Measurements from ENCODE around the gene EXPH5. TPM values are rescaled to one million over a fixed set of nuclear protein-coding genes. Genes with fewer than 3 reads are reported as not detected.
A peak's percentile ranks its signal among the peaks of the same experiment; 100 is the strongest.
"Not testable (repeated sequence)": the region's sequence is repeated elsewhere in the genome, so short reads cannot be mapped to it uniquely, and the experiment has no call there.

EXPH5 gene
- total RNA-seq, 1 donor from 2014 or later: 30.8 TPM

DNA sequence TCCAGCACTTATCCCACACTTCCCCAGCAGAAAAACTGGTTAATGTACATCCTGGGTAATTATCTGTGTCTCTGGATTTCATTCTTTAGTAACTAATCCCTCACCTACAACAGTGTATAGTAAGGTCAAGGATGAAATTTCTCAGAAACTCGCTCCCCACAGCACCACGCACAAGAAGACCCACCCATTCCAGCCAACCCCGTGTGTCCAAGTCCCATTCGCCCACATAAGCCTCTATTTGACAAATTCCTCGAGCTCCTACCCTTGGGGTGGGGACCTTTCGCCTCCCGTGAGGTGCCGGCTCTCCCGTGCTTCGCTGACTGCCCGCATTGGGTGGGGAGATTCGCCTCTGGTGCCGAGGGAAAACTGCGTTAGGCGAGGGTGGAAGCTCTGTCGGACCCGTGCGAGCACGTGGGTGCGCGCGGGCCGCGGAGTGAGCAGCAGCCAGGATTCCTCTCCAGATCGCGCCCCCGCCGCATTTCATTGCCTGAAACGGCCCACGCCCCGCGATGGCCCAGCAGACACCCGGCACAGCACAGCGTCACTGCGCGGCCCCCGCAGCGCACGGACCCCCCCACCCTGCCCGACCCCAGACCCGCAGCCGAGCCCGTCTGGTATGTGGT is 866 bp downstream of the EXPH5 start:
- peaks cover 7% of the 10 kb centered on the region for H3K4me1 ChIP-seq
- TF ChIP-seq, protein P1, sequence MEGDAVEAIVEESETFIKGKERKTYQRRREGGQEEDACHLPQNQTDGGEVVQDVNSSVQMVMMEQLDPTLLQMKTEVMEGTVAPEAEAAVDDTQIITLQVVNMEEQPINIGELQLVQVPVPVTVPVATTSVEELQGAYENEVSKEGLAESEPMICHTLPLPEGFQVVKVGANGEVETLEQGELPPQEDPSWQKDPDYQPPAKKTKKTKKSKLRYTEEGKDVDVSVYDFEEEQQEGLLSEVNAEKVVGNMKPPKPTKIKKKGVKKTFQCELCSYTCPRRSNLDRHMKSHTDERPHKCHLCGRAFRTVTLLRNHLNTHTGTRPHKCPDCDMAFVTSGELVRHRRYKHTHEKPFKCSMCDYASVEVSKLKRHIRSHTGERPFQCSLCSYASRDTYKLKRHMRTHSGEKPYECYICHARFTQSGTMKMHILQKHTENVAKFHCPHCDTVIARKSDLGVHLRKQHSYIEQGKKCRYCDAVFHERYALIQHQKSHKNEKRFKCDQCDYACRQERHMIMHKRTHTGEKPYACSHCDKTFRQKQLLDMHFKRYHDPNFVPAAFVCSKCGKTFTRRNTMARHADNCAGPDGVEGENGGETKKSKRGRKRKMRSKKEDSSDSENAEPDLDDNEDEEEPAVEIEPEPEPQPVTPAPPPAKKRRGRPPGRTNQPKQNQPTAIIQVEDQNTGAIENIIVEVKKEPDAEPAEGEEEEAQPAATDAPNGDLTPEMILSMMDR (IDR thresholded peaks at IDR 0.05): no peak
- peak overlapping the region; percentile 83 for H3K27ac ChIP-seq
- intact Hi-C loops (cut with DNase I): no loop called here
- H3K36me3 ChIP-seq: no peaks in the 10 kb centered on the region
- peak overlapping the region; percentile 80 for H3K4me3 ChIP-seq
- DNase-seq (peak; percentile 80), ATAC-seq (peak; percentile 17)
- no peaks in the 10 kb centered on the region for H3K9me3 ChIP-seq
- H3K27me3 ChIP-seq: peaks cover 15% of the 10 kb centered on the region

DNA sequence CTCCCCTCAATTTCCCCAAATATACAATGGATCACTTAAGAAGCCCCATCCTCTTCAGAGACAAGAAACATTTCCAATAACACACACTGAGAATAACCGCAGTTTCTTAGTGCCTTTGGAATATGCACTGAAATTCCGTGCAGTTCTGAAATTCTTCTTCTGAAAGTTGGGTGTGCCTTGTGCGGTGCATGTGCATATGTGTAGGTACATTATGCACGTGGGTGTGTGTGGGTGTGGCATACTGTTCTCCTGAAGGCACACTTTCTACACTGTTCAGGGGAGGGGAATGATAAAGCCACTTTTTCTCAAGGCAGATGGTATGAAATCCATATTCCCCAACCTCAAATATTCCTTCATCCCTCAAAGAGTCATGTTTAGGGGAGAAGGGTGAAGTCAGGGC is 1.7 kb downstream of the EXPH5 start:
- ATAC-seq: no peak
- intact Hi-C loops (cut with DNase I): no loop called here

DNA sequence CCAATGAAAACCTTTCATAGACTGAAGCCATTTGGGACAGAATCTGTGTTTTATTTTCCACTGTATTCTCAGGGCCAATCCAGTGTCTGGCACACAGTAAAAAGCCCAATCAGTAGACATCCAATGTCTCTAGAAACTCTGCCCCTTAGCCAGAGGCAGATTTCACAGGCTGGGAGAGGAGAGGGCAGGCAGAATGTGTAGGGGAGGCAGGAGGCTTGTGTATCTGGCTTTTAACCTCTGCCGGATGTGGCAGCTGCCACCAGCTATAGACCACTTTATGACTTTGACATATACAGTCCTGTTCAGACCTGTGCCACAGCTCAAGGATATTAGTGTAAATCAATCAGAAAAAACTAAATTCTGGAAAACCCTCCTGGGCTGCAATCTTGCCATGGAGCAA is 4.4 kb downstream of the EXPH5 start:
- intact Hi-C loops (cut with DNase I): no loop called here
- H3K4me3 ChIP-seq: no peak overlapping the region
- H3K27me3 ChIP-seq: peaks cover 6% of the 10 kb centered on the region
- ATAC-seq (no peak), DNase-seq (no peak)
- H3K36me3 ChIP-seq: no peaks in the 10 kb centered on the region
- TF ChIP-seq, protein P1 (IDR thresholded peaks at IDR 0.05): no peak
- peaks cover 10% of the 10 kb centered on the region for H3K4me1 ChIP-seq
- no peak overlapping the region for H3K27ac ChIP-seq
- H3K9me3 ChIP-seq: no peaks in the 10 kb centered on the region

More for the DNA sequence above, 1.7 kb downstream of the EXPH5 start:
- H3K9me3 ChIP-seq: no peaks in the 10 kb centered on the region
- no peaks in the 10 kb centered on the region for H3K36me3 ChIP-seq
- H3K4me1 ChIP-seq: peaks cover 10% of the 10 kb centered on the region
- no peak overlapping the region for H3K27ac ChIP-seq
- H3K4me3 ChIP-seq: peak overlapping the region; percentile 80
- TF ChIP-seq, protein P1 (IDR thresholded peaks at IDR 0.05): no peak
- DNase-seq: no peak
- H3K27me3 ChIP-seq: peaks cover 15% of the 10 kb centered on the region

DNA sequence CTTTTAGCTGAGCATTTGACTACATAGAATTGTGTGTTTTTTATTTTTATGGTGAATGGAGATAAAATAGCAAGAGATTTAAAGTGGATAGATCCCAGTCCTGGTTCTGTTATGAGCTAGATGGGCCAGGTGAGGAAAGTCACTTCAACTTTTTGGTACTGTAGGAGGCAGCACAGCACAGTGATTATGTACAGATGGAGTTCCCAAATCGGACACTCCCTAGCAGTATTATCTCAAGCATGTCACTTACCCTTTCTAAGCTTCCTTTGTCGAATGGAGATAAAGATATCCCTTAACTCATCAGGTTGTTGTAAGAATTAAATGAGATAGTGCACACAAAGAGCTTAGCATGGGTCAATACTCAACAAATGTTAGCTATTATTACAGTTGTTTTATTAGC is 5.3 kb downstream of the EXPH5 start:
- Histone ChIP-seq H3K36me3 (no peaks in the 10 kb centered on the region), H3K9me3 (no peaks in the 10 kb centered on the region), H3K27me3 (peaks cover 6% of the 10 kb centered on the region), H3K4me3 (no peak overlapping the region), H3K27ac (no peak overlapping the region), H3K4me1 (peaks cover 10% of the 10 kb centered on the region)
- TF ChIP-seq, protein P1 (IDR thresholded peaks at IDR 0.05): no peak
- no peak for ATAC-seq
- intact Hi-C loops (cut with DNase I): no loop called here
- no peak for DNase-seq

DNA sequence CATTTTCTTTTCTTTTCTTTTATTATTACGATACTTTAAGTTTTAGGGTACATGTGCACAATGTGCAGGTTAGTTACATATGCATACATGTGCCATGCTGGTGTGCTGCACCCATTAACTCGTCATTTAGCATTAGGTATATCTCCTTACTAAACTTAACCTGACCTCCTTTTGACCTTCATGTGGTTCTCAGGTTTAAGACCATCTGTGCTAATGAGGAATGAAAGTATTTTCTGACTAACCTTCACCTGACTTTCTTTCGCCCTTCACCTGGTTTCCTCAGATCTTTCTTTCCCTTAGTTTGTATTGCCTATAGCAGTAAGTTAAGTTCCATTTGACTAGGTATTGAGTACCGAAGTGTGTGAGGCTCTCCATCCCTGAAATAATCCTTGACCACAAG is 6.5 kb downstream of the EXPH5 start:
- intact Hi-C loops (cut with DNase I): no loop called here
- TF ChIP-seq, protein P1 (IDR thresholded peaks at IDR 0.05): no peak
- no peak overlapping the region for H3K4me3 ChIP-seq
- H3K27me3 ChIP-seq: no peaks in the 10 kb centered on the region
- no peaks in the 10 kb centered on the region for H3K36me3 ChIP-seq
- ATAC-seq (no peak), DNase-seq (no peak)
- H3K4me1 ChIP-seq: peaks cover 3% of the 10 kb centered on the region
- no peak overlapping the region for H3K27ac ChIP-seq
- H3K9me3 ChIP-seq: no peaks in the 10 kb centered on the region

DNA sequence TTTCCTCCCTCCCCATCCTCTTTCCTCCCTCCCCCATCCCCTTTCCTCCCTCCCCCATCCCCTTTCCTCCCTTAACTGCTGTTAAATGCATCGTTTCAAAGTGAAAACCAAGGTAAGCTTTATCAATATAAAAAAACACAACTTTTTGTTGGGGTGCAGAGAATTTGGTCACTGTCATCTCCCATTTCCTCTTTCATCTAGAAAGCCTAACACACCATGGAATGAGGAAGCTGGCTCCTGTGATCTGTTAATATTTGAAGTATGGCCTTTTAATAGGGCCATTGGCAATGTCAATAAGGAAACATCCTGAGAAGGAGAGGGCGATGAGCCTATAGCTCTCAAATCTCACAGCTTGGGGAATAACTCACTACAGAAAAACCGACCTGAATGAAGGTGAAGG is 7.0 kb downstream of the EXPH5 start:
- H3K36me3 ChIP-seq: no peaks in the 10 kb centered on the region
- no peak overlapping the region for H3K4me3 ChIP-seq
- no peak overlapping the region for H3K27ac ChIP-seq
- TF ChIP-seq, protein P1 (IDR thresholded peaks at IDR 0.05): no peak
- ATAC-seq (peak; percentile 37), DNase-seq (no peak)
- intact Hi-C loops (cut with DNase I): no loop called here
- peaks cover 3% of the 10 kb centered on the region for H3K4me1 ChIP-seq
- H3K27me3 ChIP-seq: no peaks in the 10 kb centered on the region
- H3K9me3 ChIP-seq: no peaks in the 10 kb centered on the region

DNA sequence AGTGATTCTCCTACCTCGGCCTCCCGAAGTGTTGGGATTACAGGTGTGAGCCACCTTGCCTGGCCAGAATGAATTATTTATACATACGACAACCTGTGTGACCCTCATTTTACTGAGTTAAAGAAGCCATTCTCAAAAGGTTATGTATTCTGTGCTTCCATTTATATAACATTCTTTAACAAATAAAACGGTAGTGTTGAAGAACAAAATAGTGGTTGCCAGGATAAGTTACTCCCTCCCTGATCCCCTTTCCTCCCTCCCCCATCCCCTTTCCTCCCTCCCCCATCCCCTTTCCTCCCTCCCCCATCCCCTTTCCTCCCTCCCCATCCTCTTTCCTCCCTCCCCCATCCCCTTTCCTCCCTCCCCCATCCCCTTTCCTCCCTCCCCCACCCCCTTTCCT is 7.4 kb downstream of the EXPH5 start:
- H3K4me1 ChIP-seq; ATAC-seq; H3K27me3 ChIP-seq; H3K36me3 ChIP-seq; H3K4me3 ChIP-seq; H3K9me3 ChIP-seq; DNase-seq; H3K27ac ChIP-seq; intact Hi-C loops (cut with DNase I): not testable (repeated sequence)

All from upper lobe of right lung (tissue), 1 donor.